Natural killer cell (primary cell): ENCODE data around the gene NSL1. TPM values are rescaled to one million over a fixed set of nuclear protein-coding genes. Genes with fewer than 3 reads are reported as not detected.
"Not testable (repeated sequence)": the region's sequence is repeated elsewhere in the genome, so short reads cannot be mapped to it uniquely, and the experiment has no call there.

ENCODE experiments used
- ATAC-seq, 3 donors: fragments of 150-1000 bp in 2 of 3; fragments of 200-7000 bp in 1 of 3; cut with Tn5 transposase; 1 replicate in 1 of 3; 2 replicates in 2 of 3; pipeline ENCODE4 v1.10.0; 2021; ENCODE audit warnings: mild to moderate bottlenecking in 2 of 3, moderate library complexity in 2 of 3
- DNase-seq, 2 donors: peaks; one replicate each; pipeline versions ENCODE4 v3.0.0 to v3.0.0-alpha.2; 2013 to 2021; ENCODE audit warnings: mixed read lengths in 1 of 2
- H3K27ac ChIP-seq: one replicate; pipeline ENCODE4 v1.5.1; 2013; ENCODE audit warnings: mild to moderate bottlenecking, low read length
- H3K27me3 ChIP-seq: one replicate; pipeline ENCODE4 v1.6.1; 2013; ENCODE audit warnings: low read length; ENCODE audit not compliant: control insufficient read depth, insufficient read depth
- H3K36me3 ChIP-seq: one replicate; pipeline ENCODE4 v1.6.1; 2013; ENCODE audit warnings: low read length; ENCODE audit not compliant: control insufficient read depth, insufficient read depth
- H3K4me1 ChIP-seq: one replicate; pipeline ENCODE4 v1.6.1; 2013; ENCODE audit warnings: low read length; ENCODE audit not compliant: control insufficient read depth, insufficient read depth
- H3K4me3 ChIP-seq: one replicate; pipeline ENCODE4 v1.5.1; 2013; ENCODE audit warnings: low read length
- H3K9me3 ChIP-seq: one replicate; pipeline ENCODE4 v1.6.1; 2013; ENCODE audit warnings: low read length; ENCODE audit not compliant: control insufficient read depth, insufficient read depth
- H3K27ac Mint-ChIP-seq, 2 donors: one replicate each; pipeline ENCODE4 v1.8.0; 2022; ENCODE audit warnings: mild to moderate bottlenecking in 2 of 2, mixed read lengths in 2 of 2, moderate library complexity in 1 of 2
- H3K27me3 Mint-ChIP-seq, 2 donors: one replicate each; pipeline ENCODE4 v1.8.0; 2022; ENCODE audit warnings: low read depth in 2 of 2, mixed read lengths in 2 of 2
- H3K36me3 Mint-ChIP-seq: one replicate; pipeline ENCODE4 v1.8.0; 2022; ENCODE audit warnings: mixed read lengths
- H3K4me1 Mint-ChIP-seq, 2 donors: one replicate each; pipeline ENCODE4 v1.8.0; 2022; ENCODE audit warnings: mixed read lengths in 2 of 2
- H3K4me3 Mint-ChIP-seq: one replicate; pipeline ENCODE4 v1.8.0; 2022; ENCODE audit warnings: mild to moderate bottlenecking, moderate library complexity, mixed read lengths
- H3K9me3 Mint-ChIP-seq, 2 donors: one replicate each; pipeline ENCODE4 v1.8.0; 2022; ENCODE audit warnings: mixed read lengths in 2 of 2
- WGBS: methylation state at CpG from one replicate; pipeline ENCODE4 v1.1.7; 2013; ENCODE audit warnings: missing lambda C conversion rate; ENCODE audit not compliant: insufficient coverage; 5-methylcytosine and 5-hydroxymethylcytosine counted together
- intact Hi-C: fragments of 100-400 bp; cut with micrococcal nuclease; formaldehyde crosslinking; loops from one replicate; pipeline ENCODE4 v1.14.2; 2022
- total RNA-seq, 4 donors: library from RNA; stranded (reverse); fragments of 120-200 nt in 1 of 4; gene quantifications; one replicate each; pipeline versions ENCODE4 v1.2.3 to v1.2.4, GENCODE V29; 2013 to 2022
- TF ChIP-seq, protein P1 (sequence below): fragments of 200-600 bp; IDR thresholded peaks from one replicate; pipeline ENCODE4 v1.8.0; 2022; ENCODE audit warnings: antibody characterized with exemption

The NSL1 gene
- total RNA-seq, 3 donors from 2014 or later (not counting 1 experiment from before 2014, with no cell fraction given), result 17.0 to 23.8 (median 23.4) TPM

GRCh38 chr1:212727386-212728181 is 64.0 kb downstream of the NSL1 start:
- Histone ChIP-seq H3K36me3 (peaks cover 2% of the 10 kb centered on the region), H3K27ac (peak overlapping the region; percentile 56), H3K9me3 (no peaks in the 10 kb centered on the region), H3K27me3 (no peaks in the 10 kb centered on the region), H3K4me3 (no peak overlapping the region), H3K4me1 (peaks cover 14% of the 10 kb centered on the region)
- 31% methylated on average over 10 of the region's 13 CpGs for WGBS
- peak overlapping the region; percentile 79 for H3K27ac Mint-ChIP-seq
- peaks cover 18 to 25% of the 10 kb centered on the region in 2 donors for H3K4me1 Mint-ChIP-seq
- peak; percentile 78 to 97 (median 86) for ATAC-seq
- DNase-seq, result peak; percentile 32 to 47
- peak overlapping the region; percentile 13 for H3K4me3 Mint-ChIP-seq
- no peaks in the 10 kb centered on the region for H3K27me3 Mint-ChIP-seq
- H3K36me3 Mint-ChIP-seq, result no peaks in the 10 kb centered on the region
- intact Hi-C loops, result no loop called here
- no peaks in the 10 kb centered on the region for H3K9me3 Mint-ChIP-seq
- TF ChIP-seq, protein P1, sequence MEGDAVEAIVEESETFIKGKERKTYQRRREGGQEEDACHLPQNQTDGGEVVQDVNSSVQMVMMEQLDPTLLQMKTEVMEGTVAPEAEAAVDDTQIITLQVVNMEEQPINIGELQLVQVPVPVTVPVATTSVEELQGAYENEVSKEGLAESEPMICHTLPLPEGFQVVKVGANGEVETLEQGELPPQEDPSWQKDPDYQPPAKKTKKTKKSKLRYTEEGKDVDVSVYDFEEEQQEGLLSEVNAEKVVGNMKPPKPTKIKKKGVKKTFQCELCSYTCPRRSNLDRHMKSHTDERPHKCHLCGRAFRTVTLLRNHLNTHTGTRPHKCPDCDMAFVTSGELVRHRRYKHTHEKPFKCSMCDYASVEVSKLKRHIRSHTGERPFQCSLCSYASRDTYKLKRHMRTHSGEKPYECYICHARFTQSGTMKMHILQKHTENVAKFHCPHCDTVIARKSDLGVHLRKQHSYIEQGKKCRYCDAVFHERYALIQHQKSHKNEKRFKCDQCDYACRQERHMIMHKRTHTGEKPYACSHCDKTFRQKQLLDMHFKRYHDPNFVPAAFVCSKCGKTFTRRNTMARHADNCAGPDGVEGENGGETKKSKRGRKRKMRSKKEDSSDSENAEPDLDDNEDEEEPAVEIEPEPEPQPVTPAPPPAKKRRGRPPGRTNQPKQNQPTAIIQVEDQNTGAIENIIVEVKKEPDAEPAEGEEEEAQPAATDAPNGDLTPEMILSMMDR, result no peak

DNA sequence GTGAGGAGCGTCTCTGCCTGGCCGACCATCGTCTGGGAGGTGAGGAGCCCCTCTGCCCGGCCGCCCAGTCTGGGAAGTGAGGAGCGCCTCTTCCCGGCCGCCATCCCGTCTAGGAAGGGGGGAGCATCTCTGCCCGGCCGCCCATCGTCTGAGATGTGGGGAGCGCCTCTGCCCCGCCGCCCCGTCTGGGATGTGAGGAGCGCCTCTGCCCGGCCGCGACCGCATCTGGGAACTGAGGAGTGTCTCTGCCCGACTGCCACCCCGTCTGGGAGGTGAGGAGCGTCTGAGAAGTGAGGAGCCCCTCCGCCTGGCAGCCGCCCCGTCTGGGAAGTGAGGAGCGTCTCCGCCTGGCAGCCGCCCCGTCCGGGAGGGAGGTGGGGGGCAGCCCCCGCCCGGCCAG is 66.9 kb downstream of the NSL1 start:
- H3K4me1 Mint-ChIP-seq, result peaks cover 22 to 25% of the 10 kb centered on the region in 2 donors
- ATAC-seq, H3K27me3 ChIP-seq, H3K36me3 Mint-ChIP-seq, H3K36me3 ChIP-seq, H3K27ac ChIP-seq, H3K27me3 Mint-ChIP-seq, H3K9me3 Mint-ChIP-seq, intact Hi-C loops, H3K27ac Mint-ChIP-seq, H3K9me3 ChIP-seq, H3K4me3 Mint-ChIP-seq, H3K4me3 ChIP-seq, DNase-seq: not testable (repeated sequence)
- peaks cover 18% of the 10 kb centered on the region for H3K4me1 ChIP-seq
- 93% methylated on average over 22 of the region's 34 CpGs for WGBS

DNA sequence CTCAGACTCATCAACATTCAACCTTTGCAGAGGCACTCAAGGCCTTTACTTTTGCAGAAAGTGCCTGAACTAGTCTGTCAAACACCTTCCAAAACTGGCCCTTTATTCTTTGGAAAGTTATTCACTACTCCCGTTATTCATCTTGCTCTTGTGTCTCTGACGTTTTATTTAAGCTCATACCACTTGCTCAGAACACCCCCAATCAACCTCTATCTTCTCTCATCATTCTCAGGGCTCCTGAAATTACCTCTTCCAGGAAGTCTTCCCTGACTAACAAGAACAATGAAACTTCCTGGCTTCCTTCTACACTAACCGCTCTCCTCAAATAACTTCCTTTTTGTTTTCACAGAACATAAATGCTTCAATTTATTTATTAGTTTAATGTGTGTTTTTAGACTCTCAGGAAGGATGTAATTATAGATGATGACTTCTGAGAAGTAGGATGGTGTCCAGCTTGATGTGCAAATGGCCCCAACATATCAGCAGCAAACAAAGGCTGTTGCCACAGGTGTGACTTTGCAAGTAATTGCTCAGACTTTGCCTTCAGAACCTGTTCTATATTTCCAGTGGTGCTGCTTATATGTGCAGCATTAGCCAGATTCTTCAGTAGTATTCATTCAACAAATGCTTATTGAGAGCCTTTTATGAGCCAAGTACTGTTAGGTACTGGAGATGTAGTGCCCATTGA is 69.2 kb downstream of the NSL1 start:
- ATAC-seq, result no peak

More for the DNA sequence above, 69.2 kb downstream of the NSL1 start:
- Histone ChIP-seq H3K9me3 (no peaks in the 10 kb centered on the region), H3K27me3 (peaks cover 5% of the 10 kb centered on the region), H3K4me1 (peaks cover 14% of the 10 kb centered on the region), H3K36me3 (peaks cover 2% of the 10 kb centered on the region), H3K27ac (no peak overlapping the region), H3K4me3 (no peak overlapping the region)
- H3K4me1 Mint-ChIP-seq, result peaks cover 11 to 12% of the 10 kb centered on the region in 2 donors
- TF ChIP-seq, protein P1, result no peak
- intact Hi-C loops, result no loop called here
- H3K9me3 Mint-ChIP-seq, result no peaks in the 10 kb centered on the region
- no peak overlapping the region for H3K27ac Mint-ChIP-seq
- no peak for DNase-seq
- H3K4me3 Mint-ChIP-seq, result no peak overlapping the region
- H3K27me3 Mint-ChIP-seq, result peaks cover 11 to 15% of the 10 kb centered on the region in 2 donors
- no peaks in the 10 kb centered on the region for H3K36me3 Mint-ChIP-seq
- WGBS, result 68% methylated on average over 2 of the region's 3 CpGs
